Measurements from ENCODE around the gene ASTN2.

GRCh38 chr9:117403848-117404247 lies 11.0 kb downstream of the ASTN2 start:
- TF ChIP-seq CTCF (IDR thresholded peaks at IDR 0.05 in 2 of 3, conservative IDR thresholded peaks at IDR 0.05 in 1 of 3; ENCODE audit: control insufficient read depth in 2 of 3, extremely low read depth in 1 of 3, insufficient read depth in 1 of 3, low read depth in 3 of 3, low read length in 3 of 3), result no peak
- no peak for TF ChIP-seq POLR2A (IDR thresholded peaks at IDR 0.05; ENCODE audit: low read depth, low read length)
- TF ChIP-seq ESRRA (IDR thresholded peaks at IDR 0.05; ENCODE audit: low read length), result no peak
- TF ChIP-seq TAF1 (IDR thresholded peaks at IDR 0.05; ENCODE audit: borderline replicate concordance, low read depth, low read length), result no peak
- TF ChIP-seq PRDM15 (CRISPR knock-in tag; IDR thresholded peaks at IDR 0.05), result no peak
- TF ChIP-seq FOXK2 (IDR thresholded peaks at IDR 0.05), result no peak
- no peak for TF ChIP-seq POLR2AphosphoS5 (IDR thresholded peaks at IDR 0.05; ENCODE audit: low read length)
- TF ChIP-seq IRF3 (IDR thresholded peaks at IDR 0.05), result no peak
- TF ChIP-seq MAX (IDR thresholded peaks at IDR 0.05; ENCODE audit: low read depth, low read length), result no peak
- no peak for TF ChIP-seq EZH2 (IDR thresholded peaks at IDR 0.05; ENCODE audit: borderline replicate concordance, control insufficient read depth, low read depth, low read length)
- TF ChIP-seq KDM1A (IDR thresholded peaks at IDR 0.05; ENCODE audit: borderline replicate concordance), result no peak
- TF ChIP-seq ZBED1 (IDR thresholded peaks at IDR 0.05; ENCODE audit: borderline replicate concordance), result no peak
